Skin epidermis (tissue), 12 donors: ENCODE results near the gene CLK4.

ENCODE experiments used
- H3K27ac ChIP-seq, 21 experiments: fragments of 200-600 bp; sonication (generic) in 11 of 21; one replicate each; pipeline ENCODE4 v1.5.0; 2020; ENCODE audit warnings: mild to moderate bottlenecking in 3 of 21, inconsistent platforms in 2 of 21, moderate library complexity in 2 of 21
- H3K4me3 ChIP-seq, 7 experiments: fragments of 200-600 bp; sonication (generic) in 2 of 7; one replicate each; pipeline ENCODE4 v1.5.0; 2020; ENCODE audit warnings: inconsistent platforms in 2 of 7, mild to moderate bottlenecking in 2 of 7, moderate library complexity in 1 of 7

Gene CLK4

GRCh38 chr5:178626484-178627258 lies at the start of gene CLK4:
Gene CLK4, minus strand, starts transcription at chr5:178627050. Its CDS starts 3,634 bp downstream, at chr5:178623416.
- peak within 1 kb of the TSS; percentile 62 to 95 (median 85) for H3K4me3 ChIP-seq
- peak within 1 kb of the TSS; percentile 87 to 100 (median 98) for H3K27ac ChIP-seq

DNA sequence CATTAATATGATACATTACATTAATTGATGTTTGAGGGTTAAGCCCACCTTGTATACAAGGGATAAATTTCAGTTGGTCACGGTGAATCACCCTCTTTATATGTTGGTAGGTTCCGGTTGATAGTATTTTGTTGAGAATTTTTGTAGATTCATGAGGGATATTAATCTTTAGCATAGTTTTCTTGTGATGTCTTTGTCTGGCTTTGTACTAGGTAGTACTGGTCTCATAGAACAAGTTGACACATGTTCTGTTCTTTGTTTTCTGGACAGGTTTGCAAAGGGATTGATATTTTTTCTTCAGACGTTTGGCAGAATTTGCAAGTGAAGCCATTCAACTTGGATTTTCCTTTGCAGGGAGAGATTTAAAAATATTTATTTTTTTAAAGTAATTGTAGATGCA lies 49.1 kb upstream of the CLK4 start:
- H3K27ac ChIP-seq: no peak overlapping the region

GRCh38 chr5:178674334-178674733 lies 47.5 kb upstream of the CLK4 start:
- Histone ChIP-seq H3K27ac (no peak overlapping the region), H3K4me3 (no peak overlapping the region)

More for the DNA sequence above, 49.1 kb upstream of the CLK4 start:
- H3K4me3 ChIP-seq: no peak overlapping the region

- Histone ChIP-seq H3K27ac (no peak overlapping the region), H3K4me3 (no peak overlapping the region)
Measured at GRCh38 chr5:178673801-178674295, 47.0 kb upstream of the CLK4 start.

DNA sequence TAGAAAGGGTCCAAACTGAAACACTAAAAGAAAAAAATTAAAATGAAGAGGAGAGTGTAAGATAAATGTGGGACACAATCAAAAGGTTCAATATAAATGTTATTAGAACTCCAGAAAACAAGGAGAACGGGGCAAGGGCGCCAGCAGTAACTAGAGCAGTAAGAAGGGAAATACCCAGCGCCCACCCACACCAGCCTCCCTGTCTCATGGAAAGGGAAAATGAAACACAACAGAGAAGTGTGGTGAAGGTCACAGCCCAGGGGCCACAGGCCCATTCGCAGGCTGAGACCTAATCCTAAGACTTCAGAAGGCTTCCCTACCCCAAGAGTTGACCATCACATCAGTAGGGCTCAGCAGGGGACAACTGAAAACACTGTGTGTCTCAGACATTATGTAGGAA lies 45.8 kb upstream of the CLK4 start:
- no peak overlapping the region for H3K27ac ChIP-seq
- H3K4me3 ChIP-seq: no peak overlapping the region

DNA sequence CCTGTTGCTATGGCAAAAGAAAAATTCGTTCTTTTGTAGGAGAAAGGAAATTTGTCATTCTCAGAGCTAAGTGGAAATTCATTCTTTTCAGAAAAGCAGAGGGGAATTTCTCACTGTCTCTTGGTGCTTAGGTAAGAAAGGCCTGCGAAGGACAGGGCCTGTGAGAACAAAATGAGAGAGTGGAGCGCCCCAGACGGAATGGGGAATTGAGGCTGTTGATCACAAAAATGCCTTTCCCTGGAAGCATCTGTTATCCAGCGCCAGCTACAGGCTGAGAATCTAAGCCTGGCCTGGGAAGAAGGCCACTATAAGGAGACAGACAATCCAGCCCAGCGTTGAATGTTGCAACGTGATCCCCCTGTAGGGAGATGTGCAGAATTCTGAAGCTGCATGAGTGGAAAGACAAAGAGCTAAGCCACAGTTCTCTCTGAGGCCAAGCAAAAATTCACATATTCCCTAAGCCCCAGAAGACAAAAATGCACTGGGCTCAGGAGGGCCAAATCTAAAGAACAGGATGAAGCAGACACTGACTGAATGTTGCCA lies 44.8 kb upstream of the CLK4 start:
- H3K4me3 ChIP-seq: no peak overlapping the region
- H3K27ac ChIP-seq: no peak overlapping the region

DNA sequence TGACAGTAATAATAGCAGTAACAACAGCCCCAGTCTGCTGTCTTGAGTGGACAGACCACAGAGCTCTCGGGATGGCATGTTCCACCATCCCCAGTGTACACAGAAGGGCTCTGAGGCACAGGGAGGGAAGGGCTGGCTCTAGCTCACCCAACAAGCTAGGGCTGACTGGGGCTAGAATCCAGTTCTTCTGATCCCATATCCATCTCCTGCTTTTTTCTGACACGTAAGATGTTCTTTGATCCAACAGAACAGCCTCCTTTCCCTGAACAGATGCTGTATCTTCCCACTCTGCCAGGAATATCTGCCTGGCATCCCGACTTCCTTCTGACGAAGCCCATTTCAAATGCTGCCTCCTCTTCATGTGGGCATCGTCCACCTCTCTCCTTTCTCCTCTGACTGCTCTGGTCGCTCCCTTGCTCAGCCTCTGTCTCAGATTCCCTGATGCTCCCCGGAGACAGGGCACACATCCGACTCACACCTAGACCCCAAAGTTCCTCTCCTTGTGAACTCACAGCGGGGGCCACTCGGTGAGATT lies 43.6 kb upstream of the CLK4 start:
- Histone ChIP-seq H3K4me3 (no peak overlapping the region), H3K27ac (no peak overlapping the region)

DNA sequence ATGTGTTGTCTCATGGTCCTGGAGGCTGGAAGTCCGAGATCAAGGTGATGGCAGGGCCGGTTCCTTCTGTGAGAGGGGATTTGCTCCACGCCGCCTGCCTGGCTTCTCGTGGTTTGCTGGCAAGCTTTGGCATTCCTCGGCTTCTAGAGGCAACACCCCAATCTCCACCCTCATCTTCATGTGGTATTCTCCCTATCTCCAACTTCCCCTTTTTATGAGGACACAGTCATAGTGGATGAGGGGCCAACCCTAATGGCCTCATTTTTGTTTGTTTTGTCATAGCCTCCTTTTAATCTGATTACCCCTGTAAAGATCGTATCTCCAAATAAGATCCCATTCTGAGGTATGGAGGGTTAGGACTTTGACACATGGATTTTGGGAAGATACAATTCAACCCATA lies 41.7 kb upstream of the CLK4 start:
- H3K27ac ChIP-seq: no peak overlapping the region
- H3K4me3 ChIP-seq: no peak overlapping the region

GRCh38 chr5:178667688-178668087 lies 40.8 kb upstream of the CLK4 start:
- no peak overlapping the region for H3K4me3 ChIP-seq
- no peak overlapping the region for H3K27ac ChIP-seq

- Histone ChIP-seq H3K27ac (no peak overlapping the region), H3K4me3 (no peak overlapping the region)
Measured at GRCh38 chr5:178667101-178667500, 40.3 kb upstream of the CLK4 start.

- no peak overlapping the region for H3K4me3 ChIP-seq
- H3K27ac ChIP-seq: no peak overlapping the region
Measured at GRCh38 chr5:178664141-178664540, 37.3 kb upstream of the CLK4 start.

- no peak overlapping the region for H3K27ac ChIP-seq
- no peak overlapping the region for H3K4me3 ChIP-seq
Measured at GRCh38 chr5:178662541-178662860, 35.7 kb upstream of the CLK4 start.

DNA sequence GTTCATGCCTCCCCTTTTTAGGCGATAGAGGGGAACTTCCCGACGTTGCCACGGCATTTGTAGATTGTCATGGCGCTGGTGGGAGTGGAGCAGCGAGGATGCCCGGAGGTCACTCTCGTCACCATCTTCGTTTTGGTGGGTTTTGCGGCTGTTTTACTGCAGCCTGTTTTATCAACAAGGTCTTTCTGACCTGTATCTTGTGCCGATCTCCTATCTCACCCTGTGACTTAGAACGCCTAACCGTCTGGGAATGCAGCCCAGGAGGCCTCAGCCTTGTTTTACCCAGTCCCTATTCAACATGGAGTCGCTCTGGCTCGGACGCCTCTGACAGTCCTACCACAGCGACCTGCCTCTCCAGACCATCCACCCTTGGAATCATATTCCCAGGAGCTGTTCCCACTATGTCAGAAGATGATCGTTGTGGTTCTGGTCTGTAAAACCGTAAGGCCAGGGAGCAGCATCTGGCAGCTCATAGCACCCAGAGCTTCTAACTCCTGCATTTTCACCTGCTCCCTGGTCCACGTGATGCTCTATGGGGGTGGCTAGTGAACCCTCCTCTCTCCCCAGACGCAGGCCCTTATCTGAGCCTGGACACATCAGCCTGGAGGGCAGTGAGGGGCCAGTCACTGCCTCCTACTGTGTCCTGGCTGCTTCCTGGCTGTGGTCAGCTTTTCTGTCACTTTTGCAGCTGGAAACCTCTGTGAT lies 35.1 kb upstream of the CLK4 start:
- Histone ChIP-seq H3K27ac (no peak overlapping the region), H3K4me3 (no peak overlapping the region)

DNA sequence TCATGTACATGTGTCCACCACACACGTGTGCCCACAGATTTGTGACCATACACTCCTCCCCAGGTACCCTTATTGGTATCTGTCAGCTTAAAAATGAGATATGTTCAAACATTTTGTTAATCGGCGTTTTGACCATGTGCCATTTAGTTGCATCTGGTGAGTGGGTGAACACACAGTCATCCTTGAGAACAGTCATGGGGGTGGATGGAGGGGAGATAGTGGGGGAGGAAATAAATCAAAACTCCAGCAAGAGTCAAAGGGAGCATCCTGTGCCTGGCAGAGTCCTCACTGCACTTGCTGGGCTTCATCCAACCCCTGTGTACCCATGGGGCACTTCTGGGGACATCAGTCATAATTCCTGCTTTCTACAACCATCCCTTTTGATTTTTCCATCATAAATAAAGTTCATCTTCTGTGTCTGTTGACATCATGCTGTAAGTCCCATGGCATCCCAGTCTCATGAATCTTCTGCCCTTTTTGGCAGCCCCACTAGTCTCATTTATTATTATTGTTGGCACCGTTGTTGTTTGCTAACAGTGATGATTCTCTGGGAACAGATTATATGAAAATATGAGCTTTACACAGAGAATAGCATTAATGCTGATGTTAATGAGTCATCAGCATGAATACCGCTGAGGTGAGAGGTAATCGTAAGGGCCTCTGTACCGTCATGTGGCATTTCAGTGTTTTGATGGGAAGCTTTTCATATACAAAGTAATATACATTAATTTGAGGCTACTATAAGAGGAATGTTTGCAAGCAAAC lies 24.4 kb upstream of the CLK4 start:
- no peak overlapping the region for H3K27ac ChIP-seq

DNA sequence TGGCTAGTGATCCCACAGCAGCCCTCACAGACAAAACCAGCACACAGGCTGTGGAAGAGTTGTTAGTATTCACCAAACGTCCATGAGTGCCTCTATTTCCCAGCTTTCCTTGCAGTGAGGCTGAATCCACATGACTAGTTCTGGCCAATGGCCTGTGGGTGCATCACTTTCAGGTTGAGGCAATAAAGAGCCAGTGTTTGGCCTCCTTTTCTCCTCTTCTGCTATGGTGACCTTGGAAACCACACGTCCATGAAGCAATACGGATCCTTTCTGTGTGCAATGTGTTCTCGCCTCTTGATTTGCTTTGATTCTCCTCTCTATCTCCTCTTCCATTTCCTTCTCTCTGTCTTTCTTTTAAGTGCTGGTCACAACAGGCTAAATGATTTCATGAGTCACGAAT lies 23.4 kb upstream of the CLK4 start:
- H3K4me3 ChIP-seq: no peak overlapping the region
- H3K27ac ChIP-seq: no peak overlapping the region

More for the DNA sequence above, 24.4 kb upstream of the CLK4 start:
- H3K4me3 ChIP-seq: no peak overlapping the region

DNA sequence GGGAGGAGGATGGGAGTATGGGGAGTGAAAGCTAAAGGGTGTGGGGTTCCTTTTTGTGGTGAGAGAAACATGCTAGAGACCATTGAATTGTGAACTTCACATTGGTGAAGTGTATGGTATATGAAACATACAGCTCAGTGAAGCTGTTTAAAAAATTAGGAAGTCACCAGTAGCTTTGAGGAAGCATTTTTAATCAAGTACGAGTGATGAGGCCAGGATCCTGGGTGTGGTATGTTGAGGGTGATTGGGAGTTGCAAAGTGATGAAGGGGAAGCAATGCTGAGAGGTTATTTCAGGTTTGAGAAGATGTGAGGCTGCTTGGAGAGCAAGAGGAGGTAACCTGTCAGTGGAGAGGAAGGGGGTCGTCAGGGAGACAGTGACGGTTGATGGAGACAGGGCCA lies 22.7 kb upstream of the CLK4 start:
- H3K4me3 ChIP-seq: no peak overlapping the region
- H3K27ac ChIP-seq: no peak overlapping the region

GRCh38 chr5:178644826-178645545 lies 18.1 kb upstream of the CLK4 start:
- no peak overlapping the region for H3K4me3 ChIP-seq
- no peak overlapping the region for H3K27ac ChIP-seq

DNA sequence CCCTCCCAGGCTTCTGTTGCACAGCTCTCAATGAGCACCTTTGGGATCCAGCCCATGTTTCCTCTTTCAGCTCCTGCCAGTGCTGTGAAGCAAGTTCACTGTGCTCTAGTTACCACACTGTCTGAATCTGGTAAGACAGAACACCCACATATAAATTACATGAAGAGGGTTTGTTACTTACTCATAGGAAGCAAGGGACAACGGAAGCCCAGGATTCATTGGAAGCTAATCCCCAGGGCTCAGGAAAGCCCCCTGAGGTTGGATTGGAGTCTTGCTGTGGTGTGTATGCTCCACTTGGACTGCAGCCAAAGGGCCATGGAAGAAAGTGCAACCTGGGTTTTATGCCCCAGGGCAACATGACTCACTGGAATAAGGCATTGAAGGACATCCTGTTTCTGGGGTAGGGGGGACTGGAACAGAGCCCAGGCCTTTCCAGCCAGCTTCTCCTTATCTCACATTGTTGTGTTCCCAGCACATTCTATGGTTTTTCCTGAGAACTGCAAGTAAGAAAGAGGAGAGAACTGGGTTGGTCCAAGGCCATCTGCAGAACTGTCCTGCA lies 15.6 kb upstream of the CLK4 start:
- H3K27ac ChIP-seq: peak overlapping the region in 2 of 21 experiments; percentile 12 to 15
- H3K4me3 ChIP-seq: no peak overlapping the region

- H3K27ac ChIP-seq: peak overlapping the region in 2 of 21 experiments; percentile 12 to 15
Measured at GRCh38 chr5:178641711-178642110, 14.9 kb upstream of the CLK4 start.

More at GRCh38 chr5:178641711-178642110, 14.9 kb upstream of the CLK4 start:
- no peak overlapping the region for H3K4me3 ChIP-seq
